ENCODE results near the gene SORCS1.

Gene SORCS1

DNA sequence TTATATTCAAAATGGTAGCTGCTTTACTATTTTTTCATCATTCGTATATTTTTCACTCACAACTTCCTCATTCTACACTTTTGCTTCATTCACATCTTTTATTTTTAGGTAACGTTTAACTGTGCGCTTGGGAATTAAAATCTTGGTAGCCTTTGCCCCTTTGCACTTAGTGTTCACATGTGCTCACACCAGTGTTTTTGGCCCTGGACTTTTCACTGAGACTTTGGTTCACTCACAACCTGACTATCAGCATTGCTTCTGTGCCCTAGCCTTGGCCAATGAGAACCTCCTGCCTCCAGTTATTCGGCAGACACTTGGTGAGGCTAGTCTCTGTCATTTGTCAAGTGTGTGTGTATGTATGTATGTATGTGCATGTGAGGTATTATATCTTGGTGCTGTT is 596.9 kb downstream of the SORCS1 start:
- DNase-seq = no peak

DNA sequence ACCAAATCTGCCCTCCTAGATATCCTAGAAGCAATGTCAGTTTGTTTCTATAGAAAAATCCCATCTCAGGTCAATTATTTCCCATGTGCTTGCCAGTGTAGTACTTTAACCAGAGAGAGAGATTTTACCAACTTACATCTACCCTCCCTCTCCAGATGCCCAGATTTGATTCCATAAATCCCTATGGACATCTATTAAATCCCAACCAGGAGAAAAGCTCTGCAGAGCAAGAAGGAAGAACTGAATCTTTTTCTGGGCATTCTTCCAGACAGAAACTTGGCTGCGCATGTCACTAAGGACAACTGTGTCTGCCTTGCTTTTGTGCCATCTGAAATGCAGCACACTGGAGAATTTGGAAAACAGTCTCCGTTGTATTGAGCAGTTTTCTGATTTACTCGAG is 597.6 kb downstream of the SORCS1 start:
- DNase-seq = no peak

DNA sequence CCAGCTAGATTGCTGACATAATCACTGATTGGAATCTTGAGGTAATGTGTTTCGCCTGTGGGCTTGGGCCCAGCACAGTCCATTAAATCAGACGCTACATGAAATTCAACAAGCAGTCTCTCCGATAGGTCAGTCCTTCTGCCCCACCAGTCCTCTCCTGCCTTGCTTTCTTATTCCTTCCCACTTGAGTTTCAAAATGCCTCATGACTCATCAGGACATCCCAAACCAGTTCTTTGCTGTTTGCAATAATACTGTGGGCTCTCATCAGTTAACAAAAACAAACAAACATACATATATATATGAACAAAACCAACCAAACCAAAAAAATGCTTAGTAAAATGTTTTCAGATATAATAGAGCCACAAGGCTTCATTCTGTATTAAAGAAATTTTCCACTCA is 599.0 kb downstream of the SORCS1 start:
- no peak for DNase-seq

DNA sequence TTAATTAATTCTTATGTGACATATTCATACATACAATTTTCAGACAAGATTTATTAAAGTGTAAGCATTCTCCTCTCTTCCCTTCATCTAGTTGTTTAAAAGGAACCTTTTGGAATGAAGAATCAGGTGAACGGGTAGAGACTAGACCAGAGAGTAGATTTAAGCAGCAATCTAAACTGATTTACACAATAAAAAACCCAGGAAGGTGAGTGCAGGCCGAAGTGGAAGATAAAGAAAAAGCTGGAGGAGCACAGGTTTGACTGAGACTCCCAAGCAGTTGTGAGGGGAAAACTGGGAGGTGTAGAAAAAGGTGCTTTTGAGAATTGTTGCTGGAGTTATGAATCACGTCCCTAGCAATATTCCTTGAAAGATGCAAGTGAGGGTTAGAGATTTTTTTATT is 601.1 kb downstream of the SORCS1 start:
- DNase-seq = no peak

DNA sequence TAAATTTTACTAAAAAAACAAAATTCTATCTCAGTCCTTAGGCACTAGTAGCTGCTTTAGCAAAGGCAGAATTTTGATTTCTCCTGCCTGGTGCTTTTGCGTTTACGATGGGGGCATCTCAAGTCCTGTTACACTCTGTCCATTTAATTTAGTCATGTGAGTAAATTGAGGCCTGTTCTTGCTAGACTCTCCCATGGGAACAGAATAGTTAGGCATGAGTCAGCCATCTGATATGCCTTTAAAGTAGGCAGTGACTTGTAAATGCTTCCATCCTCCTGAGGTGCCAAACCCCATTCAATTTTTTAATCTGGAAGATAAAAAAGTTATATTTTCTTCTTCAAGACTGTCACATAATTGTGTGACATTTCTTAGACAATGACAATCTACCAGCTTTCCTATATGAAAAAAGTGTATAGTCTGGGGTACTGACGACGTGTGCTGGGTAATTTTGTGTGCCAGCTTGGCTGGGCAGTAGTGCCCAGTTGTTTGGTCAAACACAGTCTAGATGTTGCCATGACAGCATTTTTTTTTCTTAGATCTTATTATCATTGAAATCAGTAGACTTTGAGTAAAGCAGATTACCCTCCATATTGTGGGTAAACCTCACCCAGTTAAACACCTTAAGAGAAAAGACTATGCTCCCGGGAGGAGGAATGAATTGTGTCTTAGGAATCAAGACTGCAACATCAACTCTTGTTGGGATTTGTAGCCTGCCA is 603.4 kb downstream of the SORCS1 start:
- DNase-seq = no peak

DNA sequence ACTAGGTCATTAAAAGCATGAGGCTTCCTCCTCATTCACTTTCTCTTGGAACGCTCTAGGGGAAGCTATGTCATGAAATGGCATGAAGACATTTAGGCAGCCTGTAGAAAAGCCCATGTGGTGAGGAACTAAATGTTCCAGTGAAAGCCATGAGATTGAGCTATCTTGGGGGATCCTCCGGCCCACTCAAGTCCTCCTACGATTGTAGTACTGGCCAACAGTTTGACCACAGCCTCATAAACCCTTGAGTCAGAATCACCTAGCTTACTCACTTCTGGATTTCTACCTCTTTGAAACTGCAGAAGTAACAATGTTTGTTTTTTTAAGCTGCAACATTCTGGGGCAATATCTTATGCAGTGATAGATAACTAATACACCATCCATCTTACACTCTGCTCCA is 605.1 kb downstream of the SORCS1 start:
- DNase-seq = no peak

DNA sequence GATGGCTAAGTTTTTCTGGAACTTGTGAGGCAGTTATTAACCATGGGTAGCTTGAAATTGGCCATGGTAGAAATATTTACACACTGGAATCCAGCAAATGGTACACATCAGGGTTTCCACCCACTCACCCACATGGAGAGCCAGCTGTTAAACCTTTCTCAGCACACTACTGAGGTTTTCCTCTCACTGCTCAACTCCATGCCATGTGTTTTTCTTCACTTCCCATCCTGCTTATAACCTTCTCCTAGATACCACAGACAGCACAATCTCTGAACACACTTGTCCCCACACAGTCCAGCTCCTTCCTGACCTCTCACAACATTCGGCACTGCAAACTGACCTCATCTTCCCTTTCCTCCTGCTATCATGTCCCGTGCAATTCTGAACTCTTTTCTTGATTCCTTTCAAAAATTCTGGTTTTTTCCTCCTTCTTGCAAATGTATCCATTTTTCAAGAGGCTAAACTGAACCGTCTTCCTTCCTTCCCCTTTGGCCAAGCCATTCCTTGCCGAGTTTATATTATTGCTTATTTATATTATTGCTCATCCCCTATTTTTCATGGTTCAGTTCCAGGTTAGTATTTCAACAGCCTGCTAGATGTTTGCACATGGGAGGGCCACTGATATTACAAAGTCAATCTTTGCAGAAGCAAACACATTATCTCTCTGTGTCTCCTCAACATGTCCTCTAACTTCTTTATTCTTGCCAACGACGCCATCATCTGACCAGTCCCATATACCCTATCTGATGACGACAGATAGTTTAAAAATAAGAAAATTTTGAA is 606.4 kb downstream of the SORCS1 start:
- DNase-seq = no peak

DNA sequence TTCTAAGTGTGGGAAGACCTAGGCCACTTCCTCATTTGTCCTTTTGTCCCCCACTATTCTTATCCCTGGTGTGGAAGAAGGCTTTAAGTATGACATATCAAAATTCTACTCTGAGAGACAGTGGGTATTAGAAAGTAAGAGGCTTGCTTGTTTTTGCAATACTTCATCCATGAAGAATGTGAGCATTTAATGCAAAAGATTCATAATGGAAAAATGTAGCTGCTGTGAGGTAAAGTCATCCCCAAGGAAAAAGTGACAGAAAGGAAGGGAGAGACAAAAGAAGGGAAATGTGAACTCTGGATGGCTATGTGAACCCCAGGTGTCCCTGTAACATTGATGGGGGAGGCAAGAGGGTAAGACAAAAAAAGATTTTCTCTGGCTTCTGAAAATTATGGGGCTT is 607.5 kb downstream of the SORCS1 start:
- DNase-seq = no peak

DNA sequence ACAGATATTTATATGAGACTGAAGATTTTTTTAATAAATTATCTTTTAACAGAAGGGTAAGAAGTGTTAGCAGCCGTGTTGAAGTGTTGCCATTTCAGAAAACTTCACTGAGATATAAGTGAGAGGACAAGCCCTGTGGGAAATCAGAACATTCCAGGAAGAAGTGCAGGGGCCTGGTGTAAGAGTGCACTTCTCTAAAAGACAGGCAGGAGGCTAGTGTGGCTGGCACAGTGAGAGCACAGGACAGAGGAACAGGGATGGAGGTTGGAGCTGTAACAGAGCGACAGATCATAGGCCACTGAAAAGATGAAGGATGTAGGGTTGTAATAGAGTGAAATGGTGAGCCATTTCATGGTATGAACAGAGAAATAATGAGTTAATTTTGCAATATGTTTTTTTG is 608.9 kb downstream of the SORCS1 start:
- no peak for DNase-seq

DNA sequence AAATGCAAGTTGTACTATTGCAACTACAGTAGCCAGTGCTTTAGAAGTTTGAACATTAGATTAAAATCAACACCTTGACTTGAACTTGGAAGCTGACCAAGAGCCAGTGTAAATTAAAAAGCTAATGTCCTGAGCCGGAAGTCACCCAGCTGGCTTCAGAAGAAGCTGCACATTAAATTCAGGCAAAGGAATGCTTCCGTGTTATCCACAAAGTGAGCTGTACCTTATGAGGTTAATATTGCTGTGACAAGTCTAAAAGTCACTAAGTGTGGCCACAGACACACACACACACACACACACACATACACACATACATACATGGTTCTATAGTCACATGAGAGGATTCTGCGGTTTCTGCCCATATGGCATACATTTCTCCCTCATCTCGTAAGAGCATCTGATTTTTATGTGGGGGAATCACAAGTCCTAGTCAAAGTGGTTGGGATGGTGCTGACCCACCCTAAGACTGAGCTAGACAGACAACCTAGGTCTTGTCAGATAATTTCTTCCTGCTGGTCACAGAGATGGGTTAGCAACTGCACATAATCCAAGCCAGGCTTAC is 612.9 kb downstream of the SORCS1 start:
- DNase-seq = no peak

DNA sequence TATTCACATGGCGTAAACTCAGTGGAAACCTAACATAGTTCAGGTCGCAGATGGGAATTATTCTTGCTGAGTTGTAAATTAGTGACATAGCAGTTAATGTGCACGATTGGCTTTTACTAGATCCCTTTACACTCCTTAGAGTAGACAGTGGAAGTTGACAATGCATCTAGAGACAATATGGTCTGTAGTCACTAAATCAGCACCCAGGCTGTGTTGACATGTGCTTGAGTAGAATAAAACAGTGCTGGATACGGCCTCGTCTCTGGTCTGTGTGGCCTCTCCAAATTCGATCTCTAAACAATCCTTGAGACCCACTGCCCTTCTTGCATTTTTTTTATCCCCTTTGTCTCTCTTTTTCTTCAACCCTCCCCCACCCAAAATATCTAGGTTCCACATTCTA is 615.7 kb downstream of the SORCS1 start:
- DNase-seq = no peak

DNA sequence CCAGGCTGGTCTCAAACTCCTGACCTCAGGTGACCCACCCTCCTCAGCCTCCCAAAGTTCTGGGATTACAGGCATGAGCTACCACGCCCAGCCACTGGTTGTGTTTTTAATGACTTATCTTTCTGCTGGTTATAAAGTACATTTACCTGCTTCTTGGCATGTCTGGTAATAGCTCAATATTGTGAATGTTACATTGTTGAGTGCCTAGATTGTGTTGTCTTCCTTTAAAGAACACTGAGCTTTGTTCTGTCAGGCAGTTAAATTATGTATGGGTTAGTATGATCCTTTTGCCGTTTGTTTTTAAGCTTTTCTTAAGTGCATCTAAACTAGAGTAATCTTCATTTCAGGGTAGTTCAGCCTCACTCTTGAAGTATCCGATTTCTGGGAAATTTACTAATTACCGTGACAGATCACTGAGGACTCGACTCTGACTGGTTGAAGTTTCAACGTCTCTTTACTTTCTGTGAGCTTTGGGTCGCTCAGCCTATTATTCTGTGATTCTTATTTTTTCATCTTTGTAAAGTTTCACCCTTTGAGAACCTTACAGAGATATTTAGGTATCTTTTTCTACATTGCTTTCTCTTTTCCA is 617.4 kb downstream of the SORCS1 start:
- DNase-seq = no peak

DNA sequence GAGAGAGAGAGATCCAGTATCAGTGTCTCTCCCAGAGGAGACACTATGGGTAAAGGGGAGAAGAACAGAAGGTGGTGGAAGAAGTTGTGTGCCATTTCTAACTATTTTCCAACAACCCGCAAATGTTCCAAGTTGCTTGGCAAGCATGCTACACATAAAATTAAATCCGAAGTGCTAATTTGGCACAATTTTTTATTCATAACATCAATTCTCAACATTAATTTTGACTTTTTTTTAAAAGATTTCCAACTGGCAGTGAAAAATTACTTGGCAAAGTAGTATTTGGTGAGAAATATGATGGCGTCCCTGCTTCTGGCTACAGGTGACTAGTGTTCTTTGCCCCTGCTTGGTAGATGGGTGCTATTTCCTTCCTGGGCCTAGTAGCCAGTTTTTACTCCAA is 622.0 kb downstream of the SORCS1 start:
- DNase-seq = no peak

DNA sequence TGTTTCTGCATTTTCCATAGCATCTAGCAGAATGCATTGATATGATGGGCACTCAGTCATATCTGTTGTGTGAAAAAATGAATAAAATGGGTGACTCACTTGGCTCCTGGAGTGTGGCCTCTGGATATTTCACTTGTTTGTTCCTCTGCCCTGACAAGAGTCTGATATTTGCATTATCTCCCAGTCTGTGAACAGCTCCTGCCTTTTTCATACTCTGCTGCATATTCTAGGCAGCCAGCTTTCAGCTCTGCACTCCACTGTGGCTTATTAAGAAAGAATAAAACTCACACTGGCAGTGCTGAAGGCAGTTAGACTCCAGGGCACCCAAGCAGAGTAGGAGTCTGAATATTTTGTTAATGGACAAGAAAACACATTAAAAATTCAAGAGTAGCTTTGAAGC is 623.9 kb downstream of the SORCS1 start:
- DNase-seq = no peak

DNA sequence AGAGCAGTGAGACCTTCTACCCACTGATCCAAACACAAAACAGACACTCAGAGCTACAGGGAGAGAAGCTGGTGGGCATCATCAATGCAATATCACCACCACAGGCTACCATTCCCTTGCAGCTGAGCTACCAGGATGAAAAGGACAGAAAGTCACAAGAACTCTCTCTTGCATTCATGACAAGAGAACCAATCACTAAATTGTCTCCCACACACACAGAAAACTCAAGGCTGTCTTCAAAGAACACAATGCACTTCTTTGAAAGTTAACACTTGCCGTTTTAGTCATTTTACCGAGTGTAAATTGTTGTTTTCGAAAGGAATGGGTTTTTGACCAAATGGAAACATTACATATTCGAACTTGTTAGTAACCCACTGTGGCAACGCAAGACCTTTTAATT is 626.6 kb downstream of the SORCS1 start:
- DNase-seq = no peak

DNA sequence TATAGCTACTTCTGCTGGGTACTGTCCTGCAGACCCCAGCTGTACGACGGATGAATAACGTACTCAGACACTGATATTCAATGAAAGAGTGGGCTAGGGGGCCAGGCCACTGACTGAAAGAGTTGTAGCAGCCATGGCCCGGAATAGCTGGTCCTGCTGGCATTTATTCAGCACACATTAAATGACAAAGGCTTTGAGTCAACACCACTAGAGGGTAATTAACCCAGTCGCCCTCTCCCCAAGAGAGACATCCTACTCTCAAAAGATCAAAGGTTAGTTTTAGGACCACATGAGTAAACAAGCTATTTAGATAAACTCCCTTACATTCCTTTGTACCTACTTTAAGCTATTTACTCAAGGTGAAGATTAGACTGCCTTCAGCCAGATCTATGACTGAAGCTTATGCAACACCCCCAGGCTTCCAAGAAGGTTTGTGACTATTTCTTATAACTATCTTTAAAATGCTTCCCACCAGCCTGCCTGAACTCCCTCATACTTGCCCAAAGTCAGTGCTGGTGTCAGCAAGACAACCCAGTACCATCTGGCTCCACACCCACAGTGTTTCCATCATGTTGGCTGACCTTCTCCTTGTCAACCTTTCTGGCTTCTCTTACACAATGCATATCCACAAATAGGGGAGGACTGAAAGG is 629.1 kb downstream of the SORCS1 start:
- DNase-seq = no peak

DNA sequence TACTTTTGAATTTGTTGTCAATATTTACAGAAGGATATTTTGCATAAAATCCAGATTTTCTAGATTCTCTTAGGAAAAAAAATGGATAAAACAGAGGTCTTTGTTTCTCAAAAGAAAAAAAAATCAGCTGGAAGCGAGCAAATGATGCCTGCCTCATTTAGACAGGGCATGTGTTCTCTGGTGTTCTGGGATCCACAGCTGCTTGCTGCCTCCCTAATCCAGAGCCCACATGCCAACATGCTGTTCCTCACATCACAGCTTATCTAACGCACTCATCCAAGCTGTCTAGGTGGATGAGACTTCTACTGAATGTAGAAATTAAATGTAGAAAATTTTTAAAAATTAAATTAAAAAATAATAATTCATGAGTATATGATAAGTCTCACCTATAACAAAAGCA is 630.1 kb downstream of the SORCS1 start:
- no peak for DNase-seq

DNA sequence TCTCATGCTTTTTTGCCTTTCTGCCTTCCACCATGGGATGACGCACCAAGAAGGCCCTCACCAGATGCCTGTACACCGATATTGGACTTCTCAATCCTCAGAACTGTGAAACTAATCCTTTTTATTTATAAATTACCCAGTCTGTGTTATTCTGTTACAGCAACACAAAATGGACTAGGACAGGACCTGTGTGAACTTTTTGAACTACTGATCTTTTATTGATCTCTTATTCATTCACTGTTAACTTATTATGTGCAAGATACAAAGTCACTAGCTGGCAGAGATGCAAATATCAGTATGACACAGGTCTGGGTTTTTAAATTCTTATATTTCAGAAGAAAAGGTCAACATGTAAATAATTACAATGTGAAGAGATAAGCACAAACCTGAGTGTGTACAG is 635.8 kb downstream of the SORCS1 start:
- no peak for DNase-seq

DNA sequence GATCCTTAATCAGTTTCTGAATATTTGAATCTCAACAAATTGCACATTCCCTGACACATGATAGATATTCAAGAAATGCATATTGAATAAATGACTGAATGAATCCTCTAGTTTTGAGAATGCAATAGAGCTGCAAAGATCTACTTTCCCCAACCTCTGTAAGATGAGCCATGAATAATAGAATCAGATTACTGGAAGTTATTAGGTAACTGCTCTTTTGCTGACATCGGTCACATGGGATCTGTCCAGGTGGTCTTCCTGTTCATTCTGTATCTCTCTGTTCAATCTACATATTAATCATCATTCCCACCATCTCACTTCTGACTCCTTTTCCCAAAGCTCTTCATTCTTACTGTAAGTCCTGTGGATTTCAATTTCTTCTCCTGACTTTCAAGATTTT is 638.7 kb downstream of the SORCS1 start:
- no peak for DNase-seq

Data from activated naive CD4-positive, alpha-beta T cell (primary cell).